GM12872 (cell line): Measurements from ENCODE around the gene SLC25A43.

Experiments
- CTCF ChIP-seq: IDR thresholded peaks from 3 replicates; pipeline ENCODE4 v1.5.1; 2011; ENCODE audit warnings: low read depth, mild to moderate bottlenecking, low read length, moderate library complexity; ENCODE audit not compliant: insufficient read depth

The SLC25A43 gene

GRCh38 chrX:119401569-119401968, 2.4 kb downstream of the SLC25A43 start:
- no peak for TF ChIP-seq CTCF

- no peak for TF ChIP-seq CTCF
These were observed 3.5 kb downstream of the SLC25A43 start for GRCh38 chrX:119402588-119402987.

GRCh38 chrX:119406776-119407175, 7.6 kb downstream of the SLC25A43 start:
- TF ChIP-seq CTCF = no peak

- TF ChIP-seq CTCF = no peak
These were observed 8.5 kb downstream of the SLC25A43 start for GRCh38 chrX:119407681-119408080.

GRCh38 chrX:119410027-119410819, 11.1 kb downstream of the SLC25A43 start:
- TF ChIP-seq CTCF = no peak

- no peak for TF ChIP-seq CTCF
These were observed 11.7 kb downstream of the SLC25A43 start for GRCh38 chrX:119410854-119411253.

GRCh38 chrX:119411959-119412358, 12.8 kb downstream of the SLC25A43 start:
- no peak for TF ChIP-seq CTCF

GRCh38 chrX:119417376-119417775, 18.2 kb downstream of the SLC25A43 start:
- TF ChIP-seq CTCF = no peak
